ENCODE results near the gene NKAIN1.
"Not testable (repeated sequence)": the region's sequence is repeated elsewhere in the genome, so short reads cannot be mapped to it uniquely, and the experiment has no call there.

NKAIN1 gene

DNA sequence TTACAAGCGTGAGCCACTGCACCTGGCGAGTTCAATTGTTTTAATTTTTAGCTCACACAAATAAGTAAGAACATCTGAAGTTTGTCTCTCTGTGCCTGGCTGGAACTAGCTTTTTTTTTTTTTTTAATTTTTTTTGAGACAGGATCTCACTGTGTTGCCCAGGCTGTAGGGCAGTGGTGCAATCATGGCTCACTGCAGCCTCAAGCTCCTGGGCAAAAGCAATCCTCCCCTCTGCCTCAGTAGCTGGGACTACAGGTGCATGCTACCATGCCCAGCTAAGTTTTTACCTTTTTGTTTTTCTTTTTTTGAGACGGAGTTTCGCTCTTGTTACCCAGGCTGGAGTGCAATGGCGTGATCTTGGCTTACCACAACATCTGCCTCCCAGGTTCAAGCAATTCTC lies 7.9 kb downstream of the NKAIN1 start:
- no peak for DNase-seq

DNA sequence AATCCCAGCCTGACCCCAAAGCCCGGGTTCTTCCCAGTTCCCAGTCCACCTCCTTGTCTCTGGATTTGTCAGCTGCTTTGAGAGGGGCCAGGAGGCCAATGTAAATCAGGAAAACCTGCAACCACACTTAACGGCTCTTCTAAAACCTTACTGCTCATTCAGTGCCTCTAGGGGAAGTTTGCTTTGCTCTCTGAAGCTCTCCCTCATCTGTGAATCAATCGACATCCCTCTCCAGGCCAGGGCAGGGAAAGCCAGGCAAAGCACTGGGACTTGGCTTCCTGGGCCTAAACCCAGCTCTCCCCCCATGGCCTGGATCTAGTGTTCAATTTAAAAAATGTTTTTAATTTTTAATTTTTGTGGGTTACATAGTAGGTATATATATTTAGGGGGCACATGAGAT lies 9.3 kb downstream of the NKAIN1 start:
- DNase-seq: no peak

DNA sequence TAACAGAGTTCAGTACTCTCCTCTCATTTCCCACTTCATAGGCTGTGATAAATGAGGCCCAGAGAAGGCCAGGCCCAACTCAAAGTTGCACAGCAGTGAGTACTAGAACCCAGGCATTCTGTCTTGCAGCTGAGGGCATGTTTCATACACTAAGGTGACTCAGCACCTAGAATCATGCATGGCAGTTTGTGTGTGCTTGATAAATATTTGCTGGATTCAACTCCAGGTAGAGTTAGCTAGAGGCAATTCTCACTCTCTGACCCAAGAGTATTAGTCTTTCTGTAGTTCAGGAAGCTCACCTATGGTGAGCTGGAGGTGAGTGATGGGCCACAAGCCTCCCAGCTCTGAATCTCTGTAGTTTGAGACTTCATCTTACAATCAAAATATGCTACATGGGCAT lies 10.7 kb downstream of the NKAIN1 start:
- no peak for DNase-seq

DNA sequence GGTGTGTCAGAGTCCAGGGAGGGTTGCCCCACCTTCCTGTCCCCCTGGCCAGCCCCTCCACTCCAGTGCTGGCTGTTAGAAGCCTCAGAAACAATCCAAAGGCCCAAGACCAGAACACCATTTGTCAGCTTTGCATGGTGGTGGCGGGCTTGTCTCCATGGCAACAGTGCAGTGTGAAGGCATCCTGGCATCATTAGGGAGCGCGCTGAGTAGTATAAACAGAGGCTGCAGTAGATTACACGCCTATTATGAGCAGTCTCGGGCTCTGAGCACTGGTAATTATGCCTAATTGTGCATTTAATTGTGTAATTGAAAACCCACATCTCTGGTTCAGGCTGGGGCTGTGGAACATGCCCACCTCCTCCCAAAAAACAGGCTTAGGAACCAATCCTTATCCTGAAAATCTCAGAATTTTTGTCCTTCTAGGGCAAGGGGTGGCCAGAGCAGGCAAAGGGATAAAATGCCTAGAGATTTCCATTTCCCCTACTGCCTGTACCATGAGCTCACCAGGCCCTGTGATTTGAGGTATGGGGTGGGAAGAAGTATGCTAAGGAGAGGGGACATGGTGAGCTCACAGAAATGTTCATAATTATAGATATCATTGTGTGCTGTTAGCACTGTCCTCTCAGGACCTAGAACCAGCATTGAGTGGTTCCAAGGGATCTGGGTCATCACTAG lies 11.7 kb downstream of the NKAIN1 start:
- no peak for DNase-seq

DNA sequence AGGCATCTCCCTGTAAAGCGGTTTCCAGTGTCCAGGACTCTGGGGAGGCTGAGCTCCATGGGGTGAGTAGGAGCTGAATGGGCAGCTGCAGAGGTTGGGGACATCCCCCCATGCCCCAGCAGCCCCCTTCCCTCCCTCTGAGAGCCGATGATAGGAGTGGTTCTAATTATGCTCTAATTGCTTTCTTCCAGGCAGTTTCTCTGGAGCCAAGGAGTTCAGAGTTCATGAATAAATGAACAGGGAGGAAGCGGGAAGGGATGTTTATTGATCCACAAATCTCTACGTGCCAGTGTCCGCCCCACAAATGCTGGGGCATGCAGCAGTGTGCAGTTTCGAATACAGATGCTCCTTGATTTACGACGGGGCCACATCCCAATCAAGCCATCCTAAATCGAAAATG lies 15.6 kb downstream of the NKAIN1 start:
- no peak for DNase-seq

DNA sequence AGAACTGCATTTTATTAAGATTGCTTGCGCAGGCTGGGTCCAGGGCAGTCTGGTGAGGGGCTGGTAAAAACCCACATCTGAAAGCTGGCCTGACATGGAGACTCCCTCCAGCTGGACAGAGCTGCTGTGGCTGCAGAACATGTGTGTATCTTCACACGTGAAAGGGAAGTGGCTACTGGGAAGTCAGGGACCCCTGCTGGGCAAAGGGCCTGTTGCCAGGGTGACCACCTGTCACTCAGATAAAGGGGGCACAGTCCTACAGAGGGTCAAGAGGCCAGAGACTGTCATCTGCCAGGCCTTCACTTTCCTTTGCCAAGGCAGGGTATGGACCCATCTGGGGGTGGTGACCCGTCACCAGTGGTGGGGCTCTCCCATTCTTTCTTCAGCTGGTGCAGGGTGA lies 17.5 kb downstream of the NKAIN1 start:
- no peak for DNase-seq

DNA sequence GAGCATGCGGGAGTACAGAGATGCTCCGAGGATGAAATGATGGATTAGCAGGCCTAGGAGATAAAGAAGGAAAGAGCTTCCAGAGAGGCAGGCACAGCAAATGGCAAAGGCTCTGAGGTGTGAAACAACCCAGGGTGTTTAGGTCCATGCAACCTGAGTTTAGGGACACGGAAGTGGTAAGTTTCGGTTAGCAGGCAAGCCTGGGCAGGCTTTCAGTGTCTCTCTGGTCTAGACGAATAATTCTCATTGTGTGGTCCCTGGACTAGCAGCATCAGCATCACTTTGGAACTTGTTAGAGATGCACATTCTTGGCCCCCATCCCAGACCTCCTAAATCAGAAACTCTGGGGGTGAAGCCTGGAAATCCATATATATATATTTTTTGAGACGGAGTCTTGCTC lies 18.6 kb downstream of the NKAIN1 start:
- DNase-seq: no peak

DNA sequence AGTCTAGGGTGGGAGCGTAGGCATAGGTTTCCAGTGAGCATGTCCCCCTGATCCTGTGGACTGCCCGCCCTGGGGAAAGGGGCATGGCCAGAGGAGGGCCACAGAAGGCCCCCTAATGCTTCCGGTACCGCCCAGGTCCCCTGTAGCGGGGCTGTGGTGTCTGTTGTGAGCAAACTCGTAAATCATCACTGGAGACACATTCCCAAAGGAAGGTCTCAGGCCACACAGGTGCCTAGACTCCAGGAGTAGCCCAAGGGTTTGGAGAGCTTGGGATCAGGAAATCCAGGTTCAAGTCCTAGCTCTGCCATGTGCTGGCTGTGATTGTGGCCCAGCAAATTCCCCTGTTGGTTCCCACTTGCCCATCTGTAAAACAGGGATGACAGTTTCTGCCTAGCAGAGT lies 20.2 kb downstream of the NKAIN1 start:
- DNase-seq: no peak

DNA sequence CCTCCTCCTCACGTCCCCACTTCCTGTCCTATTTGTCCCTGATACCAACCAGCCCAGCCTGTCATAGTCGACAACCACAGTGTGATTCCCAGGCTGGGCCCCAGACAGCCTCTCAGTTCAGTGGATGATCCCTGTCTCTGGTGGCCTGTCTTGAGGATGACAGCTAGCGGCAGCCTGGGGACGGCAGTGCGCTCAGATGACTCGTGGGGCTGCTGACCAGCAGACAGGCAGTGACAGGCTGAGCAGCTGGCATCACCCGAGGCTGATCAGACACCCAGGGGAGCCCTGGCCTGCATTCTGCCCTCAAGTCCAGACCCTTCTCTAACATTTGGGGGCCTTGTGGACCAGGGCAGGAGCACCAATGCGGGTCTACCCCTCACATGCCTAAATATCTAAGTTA lies 21.0 kb downstream of the NKAIN1 start:
- no peak for DNase-seq

DNA sequence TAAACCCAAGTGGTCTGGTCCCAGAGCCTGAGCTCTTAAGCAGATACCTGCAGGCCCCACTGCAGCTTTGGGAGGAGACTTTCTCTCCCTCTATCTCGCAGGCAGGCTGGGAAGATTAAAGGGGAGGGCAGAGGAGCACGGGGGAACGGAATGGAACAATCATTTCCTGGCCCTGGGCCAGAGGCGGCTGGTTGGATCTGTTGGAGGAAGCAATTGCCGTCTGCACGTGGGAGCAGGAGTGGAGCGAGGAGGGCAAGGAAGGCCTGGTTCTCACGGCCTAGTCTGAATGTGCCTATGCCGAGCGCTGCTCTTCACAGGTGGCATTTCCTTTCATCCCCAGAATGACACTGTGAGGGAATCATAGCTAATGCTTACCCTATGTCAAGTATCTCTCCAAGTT lies 23.7 kb downstream of the NKAIN1 start:
- peak; percentile 40 for DNase-seq

DNA sequence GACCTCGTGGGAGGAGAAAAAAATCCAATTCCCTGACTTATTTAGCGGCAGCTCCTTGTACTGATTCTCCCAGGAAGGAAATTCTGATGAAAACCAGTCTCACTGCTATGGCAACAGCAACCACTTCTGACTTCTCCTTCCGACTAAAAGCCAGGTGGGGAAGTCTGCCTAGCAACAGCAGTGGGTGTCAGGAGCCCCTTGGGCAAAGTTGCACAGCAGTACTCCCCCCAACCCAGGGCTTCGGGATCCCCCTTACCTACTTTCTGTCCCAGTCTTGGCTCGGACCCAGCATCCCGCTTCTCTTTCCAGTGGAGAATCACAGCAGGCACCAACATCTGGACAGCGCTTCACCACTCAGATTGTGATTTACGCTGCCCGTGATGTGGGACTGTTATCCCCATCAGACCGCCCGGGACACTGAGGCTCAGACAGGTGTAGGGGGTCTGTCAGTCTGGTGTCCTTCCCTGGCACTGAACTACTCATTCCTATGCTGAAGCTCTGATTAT lies 24.6 kb downstream of the NKAIN1 start:
- no peak for DNase-seq

DNA sequence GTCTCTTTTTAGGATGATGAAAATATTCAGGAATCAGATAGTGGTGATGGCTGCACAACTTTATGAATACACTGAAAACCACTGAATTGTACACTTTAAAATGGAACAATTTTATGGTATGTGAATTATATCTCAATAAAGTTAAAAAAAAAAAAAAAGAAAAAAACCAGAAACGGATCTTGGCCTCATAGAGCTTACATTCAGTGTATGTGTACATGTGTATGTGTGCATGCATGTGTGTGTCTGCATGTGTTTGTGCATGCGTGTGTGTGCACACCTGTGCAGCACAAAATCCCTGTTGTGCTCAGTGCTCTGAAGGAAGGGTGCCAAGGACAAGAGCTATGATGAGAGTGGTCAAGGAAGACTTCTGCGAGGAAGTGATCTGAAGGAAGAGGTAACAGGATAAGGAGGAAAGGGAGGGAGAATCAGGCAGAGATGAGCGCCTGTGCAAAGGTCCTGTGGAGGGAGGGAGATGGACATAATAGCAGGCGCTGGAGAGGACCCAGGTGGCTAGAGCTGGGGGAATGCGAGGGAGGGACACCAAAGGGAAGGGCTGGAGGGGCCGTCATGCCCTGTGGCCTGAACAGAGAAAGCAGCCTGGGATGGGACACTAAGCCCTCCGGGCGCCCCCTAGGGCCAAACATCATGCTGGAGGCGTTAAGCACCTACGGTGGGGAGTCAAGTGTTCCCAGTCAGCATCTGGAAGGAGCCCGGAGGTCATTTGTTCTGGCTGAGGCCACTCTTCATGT lies 25.2 kb downstream of the NKAIN1 start:
- no peak for DNase-seq

DNA sequence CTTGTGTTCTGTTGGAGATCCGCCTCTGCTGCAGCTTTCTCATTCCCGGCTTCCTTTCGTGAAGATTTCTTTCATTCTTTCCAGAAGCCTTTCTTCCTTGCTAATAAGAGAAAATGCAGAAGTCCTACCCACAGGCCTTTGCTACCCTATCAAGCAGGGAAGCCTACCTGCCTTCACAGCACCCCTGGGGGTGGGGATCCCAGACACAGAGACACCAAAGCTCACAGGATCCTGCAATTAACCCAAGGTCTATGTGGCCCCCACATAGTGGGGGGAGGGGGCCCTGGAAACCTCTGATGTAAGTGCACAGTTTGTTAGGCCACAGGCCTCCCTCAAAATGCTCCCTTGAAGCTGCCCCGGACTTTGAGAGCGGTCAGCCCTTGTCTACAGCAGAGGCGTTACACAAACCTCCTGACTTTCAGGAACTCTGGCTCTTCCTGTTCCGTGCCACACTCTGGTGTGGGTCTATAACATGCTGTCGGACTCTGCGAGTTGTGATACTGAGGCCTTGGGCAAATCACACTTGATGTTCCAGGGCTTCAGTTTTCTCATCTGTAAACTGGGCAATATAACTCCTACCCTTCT lies 31.2 kb downstream of the NKAIN1 start:
- no peak for DNase-seq

DNA sequence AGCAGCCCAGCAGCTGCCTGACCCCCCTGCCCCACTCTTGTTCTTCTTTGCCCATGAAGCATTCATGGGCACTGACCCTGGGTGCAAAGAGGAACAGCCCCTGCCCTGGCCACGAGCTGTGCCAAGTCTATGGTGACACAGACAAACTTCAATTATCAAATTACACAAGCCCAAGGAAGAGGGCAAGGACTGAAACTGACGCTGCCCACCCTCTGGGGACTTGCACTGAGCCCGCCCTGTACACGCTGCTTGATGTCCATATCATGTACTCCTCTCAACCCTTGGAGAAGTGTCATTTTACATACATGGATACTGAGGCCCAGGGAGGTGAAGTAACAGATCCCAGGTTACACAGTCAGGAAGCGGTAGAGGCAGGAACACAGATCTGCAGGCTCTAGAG lies 32.1 kb downstream of the NKAIN1 start:
- DNase-seq: no peak

DNA sequence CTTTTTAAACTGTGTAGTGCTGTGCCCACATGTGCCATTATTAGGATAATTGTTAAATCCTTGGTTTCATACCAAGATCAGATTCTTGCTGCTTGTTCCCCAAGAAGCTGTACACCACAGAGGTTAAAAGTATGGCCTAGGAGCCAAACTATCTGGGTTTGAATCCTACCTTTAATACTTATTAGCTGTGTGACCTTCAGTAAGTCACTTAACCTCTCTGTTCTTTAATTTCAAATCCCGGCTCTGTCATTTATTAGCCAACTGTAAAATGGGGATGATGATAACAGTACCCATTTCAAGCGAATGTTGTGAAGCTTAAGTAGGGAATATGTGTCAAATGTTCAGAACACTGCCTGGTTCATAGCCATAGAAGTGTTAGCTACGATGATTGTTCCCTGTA lies 32.6 kb downstream of the NKAIN1 start:
- DNase-seq: no peak

DNA sequence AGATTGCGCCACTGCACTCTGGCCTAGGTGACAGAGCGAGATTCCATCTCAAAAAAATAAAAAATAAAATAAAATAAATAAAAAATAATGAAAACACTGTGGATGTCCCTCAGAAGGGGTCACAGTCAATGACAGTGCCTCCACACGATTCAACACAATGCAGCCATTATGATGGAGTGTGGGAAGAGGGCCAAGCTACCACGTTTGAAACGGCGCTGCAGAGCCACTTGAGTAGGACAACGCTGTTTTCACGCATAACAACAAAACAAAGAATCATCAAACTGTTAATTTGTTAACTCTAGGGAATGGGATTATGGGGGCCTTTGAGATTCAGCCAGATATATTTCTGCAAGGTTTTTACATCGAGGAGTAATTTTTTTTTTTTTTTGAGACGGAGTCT lies 36.5 kb downstream of the NKAIN1 start:
- no peak for DNase-seq

DNA sequence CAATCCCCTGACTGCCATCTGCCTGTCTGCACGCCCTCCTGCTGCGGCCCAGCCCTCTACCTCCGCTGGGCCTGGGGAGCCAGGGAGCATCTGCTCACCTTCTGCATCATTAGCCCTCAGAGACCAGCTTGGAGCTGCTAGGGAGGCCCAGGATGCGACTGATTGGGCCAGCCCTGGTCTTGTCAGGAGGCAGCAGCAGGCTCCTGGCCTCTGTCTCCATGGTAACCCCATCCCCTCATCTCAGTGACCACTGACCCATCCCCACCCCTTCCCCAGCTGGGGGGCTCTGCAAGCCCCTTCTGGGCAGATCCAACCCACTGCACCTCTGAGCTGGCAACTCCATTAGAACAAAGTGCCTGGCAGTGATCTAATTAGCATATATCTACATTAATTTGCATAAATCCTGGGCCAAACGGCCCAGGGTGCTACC lies 37.7 kb downstream of the NKAIN1 start:
- no peak for DNase-seq

DNA sequence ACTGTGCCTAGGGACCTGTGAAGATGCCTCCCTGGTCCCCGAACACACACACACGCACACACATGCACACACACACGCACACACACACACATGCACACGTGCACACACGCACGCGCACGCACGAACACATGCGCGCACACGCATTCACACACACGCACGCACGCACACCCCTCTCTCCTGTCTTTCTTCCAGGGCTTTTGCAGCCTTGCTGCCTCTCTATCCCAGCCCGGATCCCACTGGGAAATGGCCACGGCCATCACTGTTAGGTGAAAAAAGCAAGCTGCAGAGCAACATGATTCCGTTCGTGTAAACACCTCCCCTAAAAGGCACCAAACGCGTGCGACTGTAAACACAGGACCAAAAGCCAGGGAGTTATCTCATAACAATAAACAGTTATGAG lies 39.7 kb downstream of the NKAIN1 start:
- no peak for DNase-seq

DNA sequence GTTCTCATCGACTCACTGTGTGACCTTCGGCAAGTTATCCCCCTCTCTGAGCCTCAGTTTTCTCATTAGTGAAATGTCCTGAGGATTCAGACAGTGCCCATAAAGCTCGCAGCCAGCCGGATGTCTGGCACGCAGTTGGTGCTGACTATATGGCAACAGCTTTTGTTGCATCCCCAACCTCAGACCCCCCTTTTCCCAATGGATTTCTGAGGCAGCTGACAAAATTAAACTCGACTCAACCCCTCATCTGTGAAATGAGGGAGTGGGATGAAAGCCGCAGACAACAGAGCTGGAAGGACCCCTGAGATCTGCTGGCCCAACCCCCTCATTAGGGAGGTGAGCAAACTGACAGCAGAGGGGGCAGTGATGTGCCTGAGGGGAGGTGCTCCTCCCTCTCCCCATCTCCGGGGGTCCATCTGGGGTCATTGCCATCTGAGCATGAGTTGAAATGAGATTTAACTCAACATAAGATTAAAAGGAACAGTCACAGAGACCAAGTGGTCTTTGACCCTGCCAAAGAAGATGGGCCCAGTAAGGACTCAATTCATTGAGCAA lies 40.4 kb downstream of the NKAIN1 start:
- DNase-seq: no peak

DNA sequence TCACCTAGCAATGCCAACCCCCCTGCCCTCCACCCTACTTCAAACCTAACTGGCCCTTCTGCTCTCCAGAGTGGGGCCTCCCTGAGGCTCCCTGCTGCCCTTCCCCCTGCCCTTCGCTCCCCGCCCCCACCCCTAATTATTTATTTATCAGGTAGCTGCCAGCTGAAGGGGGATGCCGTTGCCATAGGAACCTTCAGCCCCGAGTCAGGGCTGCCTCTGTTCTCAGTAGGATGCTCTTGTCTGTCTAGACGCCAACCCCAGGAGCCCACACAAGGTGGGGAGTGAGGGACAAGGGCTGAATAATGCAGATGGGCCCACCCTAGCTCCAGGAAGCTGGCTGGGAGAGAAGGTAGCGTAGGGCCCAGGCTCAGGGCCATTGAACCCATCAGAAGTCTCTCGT lies 41.1 kb downstream of the NKAIN1 start:
- no peak for DNase-seq

DNA sequence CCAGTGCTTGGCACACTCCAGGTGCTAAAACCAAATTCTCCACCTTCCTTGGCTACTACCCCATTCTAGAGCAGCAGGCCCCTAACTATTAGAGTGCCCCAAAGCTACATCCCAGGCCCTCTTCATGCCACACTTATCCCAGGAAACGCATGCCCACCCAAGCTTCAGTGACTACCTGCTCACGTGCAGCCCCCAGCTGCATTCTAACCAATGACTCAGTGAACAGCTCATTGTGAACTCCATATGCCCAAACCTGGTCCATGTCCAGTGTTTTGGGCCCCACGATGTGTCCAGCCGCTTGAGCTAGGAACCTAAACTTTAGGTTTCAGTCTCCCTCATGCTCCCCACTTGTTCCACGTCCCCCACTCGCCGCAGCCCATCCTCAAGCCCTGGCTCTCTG lies 41.5 kb downstream of the NKAIN1 start:
- DNase-seq: no peak

DNA sequence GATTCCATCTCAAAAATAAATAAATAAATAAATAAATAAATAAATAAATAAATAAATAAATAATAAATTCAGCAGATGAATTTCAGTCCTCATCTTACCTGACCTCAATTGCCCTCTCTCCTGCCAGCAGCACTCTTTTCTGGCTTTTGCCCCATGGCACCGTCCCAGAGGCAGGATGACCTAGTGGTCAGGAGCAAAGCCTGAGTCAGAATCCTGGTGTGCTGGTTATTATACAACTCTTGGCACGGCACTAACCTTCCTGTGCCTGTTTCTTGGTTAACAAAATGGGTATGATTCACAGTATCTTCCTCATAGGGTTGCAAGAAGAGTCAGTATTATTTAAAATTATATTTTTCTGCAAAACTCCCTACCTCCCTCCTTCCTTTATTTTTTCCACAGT lies 43.0 kb downstream of the NKAIN1 start:
- peak; percentile 6 for DNase-seq

DNA sequence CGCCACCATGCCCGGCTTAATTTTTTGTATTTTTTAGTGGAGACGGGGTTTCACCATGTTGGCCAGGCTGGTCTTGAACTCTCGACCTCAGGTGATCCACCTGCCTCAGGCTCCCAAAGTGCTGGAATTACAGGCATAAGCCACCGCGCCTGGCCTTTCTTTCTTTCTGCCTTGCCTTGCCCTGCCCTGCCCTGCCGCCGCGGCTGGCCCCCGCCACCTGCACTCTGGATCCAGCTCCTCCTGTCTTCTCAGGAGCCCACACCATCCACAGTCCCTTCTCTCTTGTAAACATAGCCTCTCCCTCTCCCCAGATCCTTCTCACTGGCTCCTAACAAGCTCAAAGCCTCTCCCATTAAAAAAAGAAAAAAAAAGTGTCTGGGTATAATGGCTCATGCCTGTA lies 44.4 kb downstream of the NKAIN1 start:
- not testable (repeated sequence) for DNase-seq

DNA sequence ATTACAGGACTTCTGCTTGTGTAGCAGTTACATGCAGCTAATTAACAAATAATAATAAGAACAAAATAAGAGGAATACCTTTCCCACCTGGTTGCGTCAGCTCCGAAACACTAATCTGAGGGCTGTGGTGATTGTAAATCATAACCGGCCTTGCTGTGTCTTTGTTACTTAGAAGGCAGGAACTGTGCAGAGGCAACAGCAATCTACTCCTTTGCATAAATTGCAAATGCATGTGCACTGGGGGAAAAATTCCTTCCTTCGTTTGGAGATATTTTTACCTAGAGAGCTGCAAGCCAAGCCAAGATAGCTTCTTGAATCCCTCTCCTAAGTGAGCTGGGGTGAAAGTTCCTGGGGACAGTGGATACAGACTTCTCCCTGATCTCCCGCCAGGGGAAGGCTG lies 46.0 kb downstream of the NKAIN1 start:
- no peak for DNase-seq

Data from fibroblast of skin of right quadriceps (primary cell).